Smooth muscle cell of the brain vasculature (primary cell): ENCODE results near the gene EFEMP2.
"Not testable (repeated sequence)": the region's sequence is repeated elsewhere in the genome, so short reads cannot be mapped to it uniquely, and the experiment has no call there.

Source experiments
- DNase-seq: peaks from one replicate; pipeline ENCODE4 v3.0.0-alpha.2; 2012; ENCODE audit warnings: low read depth, low spot score

Gene EFEMP2

GRCh38 chr11:65854852-65855837, 17.5 kb downstream of the EFEMP2 start:
- no peak for DNase-seq

- no peak for DNase-seq
Observed at GRCh38 chr11:65854161-65854592, 18.4 kb downstream of the EFEMP2 start.

GRCh38 chr11:65853246-65853979, 19.2 kb downstream of the EFEMP2 start:
- DNase-seq: no peak

GRCh38 chr11:65852508-65853245, 19.9 kb downstream of the EFEMP2 start:
- no peak for DNase-seq

- DNase-seq: no peak
Observed at GRCh38 chr11:65851811-65852507, 20.6 kb downstream of the EFEMP2 start.

- no peak for DNase-seq
Observed at GRCh38 chr11:65851083-65851579, 21.5 kb downstream of the EFEMP2 start.

- DNase-seq: no peak
Observed at GRCh38 chr11:65850217-65851082, 22.1 kb downstream of the EFEMP2 start.

- no peak for DNase-seq
Observed at GRCh38 chr11:65849771-65850216, 22.8 kb downstream of the EFEMP2 start.

GRCh38 chr11:65849366-65849765, 23.2 kb downstream of the EFEMP2 start:
- DNase-seq: no peak

- DNase-seq: not testable (repeated sequence)
Observed at GRCh38 chr11:65848693-65849092, 23.9 kb downstream of the EFEMP2 start.

GRCh38 chr11:65847746-65848145, 24.9 kb downstream of the EFEMP2 start:
- DNase-seq: no peak

GRCh38 chr11:65844231-65844872, 28.2 kb downstream of the EFEMP2 start:
- no peak for DNase-seq

- no peak for DNase-seq
Observed at GRCh38 chr11:65843811-65844210, 28.8 kb downstream of the EFEMP2 start.

GRCh38 chr11:65842144-65842543, 30.5 kb downstream of the EFEMP2 start:
- DNase-seq: no peak

- no peak for DNase-seq
Observed at GRCh38 chr11:65834202-65834601, 38.4 kb downstream of the EFEMP2 start.

- DNase-seq: peak; percentile 81
Observed at GRCh38 chr11:65833297-65834030, 39.1 kb downstream of the EFEMP2 start, which contains the start of gene SNX32. Gene SNX32, plus strand, starts transcription at chr11:65833963. Its CDS starts 103 bp downstream, at chr11:65834066.

- DNase-seq: not testable (repeated sequence)
Observed at GRCh38 chr11:65832231-65832630, 40.4 kb downstream of the EFEMP2 start.

- DNase-seq: no peak
Observed at GRCh38 chr11:65829459-65829858, 43.1 kb downstream of the EFEMP2 start.
